ENCODE results near the gene SCAF8. TPM values are rescaled to one million over a fixed set of nuclear protein-coding genes. Genes with fewer than 3 reads are reported as not detected.

Gene SCAF8
- total and polyA plus RNA-seq, 2 of the 8 experiments (the other 6 are each of a cell fraction or from before 2014, with no cell fraction given), result 20.3 to 46.3 TPM

- H3K23me2 ChIP-seq (ENCODE audit: low read depth, low read length), result no peaks in the 10 kb centered on the region
- H2BK5ac ChIP-seq (ENCODE audit: low read depth, low read length), result no peak overlapping the region
- no peak overlapping the region for H2BK15ac ChIP-seq (ENCODE audit: low read length)
- H2BK20ac ChIP-seq (ENCODE audit: low read length), result no peak overlapping the region
- no peak overlapping the region for H4K5ac ChIP-seq (ENCODE audit: insufficient read length, low read depth, low read length)
- ChIA-PET POLR2A (ENCODE audit: partially characterized antibody) (no interaction called here), CTCF (ENCODE audit: partially characterized antibody) (interaction anchor here (0.7 to 1.2 kb wide), 4 partner anchors 37 to 401 kb away, joined by 3 read pairs; no protein-coding TSS in a partner anchor)
- no peak overlapping the region for H2AK5ac ChIP-seq (ENCODE audit: low read depth, low read length)
- H4K20me1 ChIP-seq (replicated peaks in 1 of 2; ENCODE audit: control insufficient read depth in 1 of 2, insufficient read depth in 2 of 2, low read length in 2 of 2), result no peaks in the 10 kb centered on the region
- H3K56ac ChIP-seq (replicated peaks; ENCODE audit: insufficient read length, low read depth, low read length), result no peak overlapping the region
- no peak overlapping the region for H3K23ac ChIP-seq (ENCODE audit: insufficient read length)
- H3K27me3 ChIP-seq (replicated peaks in 1 of 4; ENCODE audit: control insufficient read depth in 3 of 4, extremely low read depth in 1 of 4, insufficient read depth in 3 of 4, low read length in 3 of 4), result no peaks in the 10 kb centered on the region
- 89% methylated on average over 4 of the region's 4 CpGs; no CpG with 5 or more reads in 1 of the 2 experiments for WGBS, 2 experiments (ENCODE audit: extremely low coverage in 1 of 2, insufficient coverage in 1 of 2, insufficient read length in 1 of 2, insufficient replicate concordance in 2 of 2, low coverage in 1 of 2, low lambda C conversion rate in 2 of 2, missing lambda C conversion rate in 1 of 2)
- no peak overlapping the region for H4K8ac ChIP-seq (ENCODE audit: extremely low read depth, insufficient read depth, low read length)
- no peak overlapping the region for H2AFZ ChIP-seq (ENCODE audit: low read length)
- no peak for FAIRE-seq
- peaks cover 0 to 27% of the 10 kb centered on the region in 2 experiments; a peak in 2 of 4 replicates for H3K79me2 ChIP-seq (ENCODE audit: control insufficient read depth in 1 of 2, insufficient read depth in 2 of 2, low read length in 2 of 2)
- H3K18ac ChIP-seq (ENCODE audit: extremely low read depth, low read length), result no peak overlapping the region
- no peak overlapping the region for H2BK12ac ChIP-seq (ENCODE audit: low read depth, low read length)
- H3K4me3 ChIP-seq (ENCODE audit: extremely low read depth in 1 of 4, insufficient read depth in 2 of 4, low read depth in 3 of 4, low read length in 4 of 4), result no peak overlapping the region
- H3K4ac ChIP-seq (replicated peaks; ENCODE audit: insufficient read length, low read depth, low read length), result no peak overlapping the region
- H3K4me1 ChIP-seq (replicated peaks in 1 of 4; ENCODE audit: control insufficient read depth in 3 of 4, insufficient read depth in 4 of 4, low read length in 3 of 4), result no peaks in the 10 kb centered on the region
- no peak for DNase-seq (ENCODE audit: low read depth in 1 of 2, low spot score in 2 of 2)
- no peaks in the 10 kb centered on the region for H3K79me1 ChIP-seq (ENCODE audit: low read depth, low read length)
- H3K27ac ChIP-seq (ENCODE audit: low read depth, low read length), result no peak overlapping the region
- H3K36me3 ChIP-seq (ENCODE audit: control insufficient read depth in 2 of 4, insufficient read depth in 4 of 4, low read length in 3 of 4), result peaks cover 3 to 71% (median 29%) of the 10 kb centered on the region in 4 experiments; a peak in 7 of 8 replicates
- H3K14ac ChIP-seq (ENCODE audit: insufficient read length), result no peak overlapping the region
- H2BK120ac ChIP-seq (replicated peaks; ENCODE audit: low read depth, low read length), result no peak overlapping the region
- no peak overlapping the region for H3K4me2 ChIP-seq (ENCODE audit: insufficient read depth in 1 of 2, low read depth in 2 of 2, low read length in 2 of 2)
- no peak overlapping the region for H4K91ac ChIP-seq (replicated peaks; ENCODE audit: insufficient read length, low read length)
- no peak overlapping the region for H3K9ac ChIP-seq (replicated peaks in 1 of 4; ENCODE audit: extremely low read depth in 1 of 4, low read depth in 3 of 4, low read length in 3 of 4)
- H3K9me3 ChIP-seq (ENCODE audit: insufficient read depth in 2 of 2, low read depth in 1 of 2, low read length in 1 of 2), result no peaks in the 10 kb centered on the region
- TF ChIP-seq JUND (IDR thresholded peaks at IDR 0.05; ENCODE audit: low read length) (no peak), SUZ12 (IDR thresholded peaks at IDR 0.05; ENCODE audit: low read length) (no peak), MAX (IDR thresholded peaks at IDR 0.05) (no peak), RBBP5 (IDR thresholded peaks at IDR 0.05; ENCODE audit: borderline replicate concordance, low read depth, low read length) (no peak), ASH2L (IDR thresholded peaks at IDR 0.05; ENCODE audit: low read length) (no peak), ATF3 (IDR thresholded peaks at IDR 0.05; ENCODE audit: insufficient read depth, low read depth, low read length) (no peak), RNF2 (IDR thresholded peaks at IDR 0.05; ENCODE audit: borderline replicate concordance, low read depth, low read length, missing control alignments, poor library complexity, severe bottlenecking) (no peak), TEAD4 (IDR thresholded peaks at IDR 0.05; ENCODE audit: low read depth, low read length) (no peak), GTF2F1 (IDR thresholded peaks at IDR 0.05; ENCODE audit: borderline replicate concordance, low read depth, low read length) (no peak), USF2 (IDR thresholded peaks at IDR 0.05; ENCODE audit: low read length) (no peak), SP1 (IDR thresholded peaks at IDR 0.05; ENCODE audit: low read depth, low read length) (no peak), SRF (IDR thresholded peaks at IDR 0.05; ENCODE audit: low read depth, low read length) (no peak), EGR1 (IDR thresholded peaks at IDR 0.05; ENCODE audit: borderline replicate concordance, low read depth, low read length) (no peak)
Measured at GRCh38 chr6:154830771-154831170, 97.6 kb downstream of the SCAF8 start.
